ENCODE results near the gene LPP. TPM values are rescaled to one million over a fixed set of nuclear protein-coding genes. Genes with fewer than 3 reads are reported as not detected.

Gene LPP
- polyA plus RNA-seq, 1 donor (not counting 4 experiments of a cell fraction or from before 2014, with no cell fraction given): 16.0 TPM

DNA sequence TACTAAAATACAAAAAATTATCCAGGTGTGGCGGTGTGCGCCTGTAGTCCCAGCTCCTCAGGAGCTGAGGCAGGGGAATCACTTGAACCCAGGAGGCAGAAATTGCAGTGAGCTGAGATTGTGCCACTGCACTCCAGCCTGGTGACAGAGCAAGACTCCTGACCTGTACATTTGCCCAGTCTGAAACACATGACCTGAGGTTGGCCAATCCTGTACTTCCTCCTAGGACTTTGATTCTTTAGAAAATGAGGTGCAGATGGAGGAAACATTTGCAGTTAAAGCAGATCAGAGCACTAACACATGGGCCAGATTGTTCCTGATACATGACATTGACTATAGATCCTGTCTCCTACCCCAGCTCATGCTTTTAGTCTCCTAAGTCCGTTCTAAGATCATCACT, 28.9 kb upstream of the LPP start:
- no peak for DNase-seq (ENCODE audit: low read depth, low spot score)
- Histone ChIP-seq H3K9me3 (ENCODE audit: control insufficient read depth, low read depth, low read length) (no peaks in the 10 kb centered on the region), H3K9me1 (ENCODE audit: control insufficient read depth, extremely low read depth, insufficient read depth, low read length) (no peaks in the 10 kb centered on the region), H3K4me1 (ENCODE audit: control insufficient read depth, extremely low read depth, insufficient read depth, low read length) (no peaks in the 10 kb centered on the region), H3K4me3 (ENCODE audit: control insufficient read depth in 2 of 3, extremely low read depth in 1 of 3, insufficient read depth in 2 of 3, low read depth in 1 of 3, low read length in 3 of 3) (no peak overlapping the region), H2AFZ (ENCODE audit: control insufficient read depth, low read length) (no peak overlapping the region), H3K79me2 (ENCODE audit: control insufficient read depth, insufficient read depth, low read length) (no peaks in the 10 kb centered on the region), H3K9ac (ENCODE audit: control insufficient read depth, extremely low read depth, insufficient read depth, low read length) (no peak overlapping the region), H3K4me2 (ENCODE audit: control insufficient read depth, extremely low read depth, insufficient read depth, low read depth, low read length) (no peak overlapping the region), H3K36me3 (ENCODE audit: control insufficient read depth in 2 of 2, extremely low read depth in 1 of 2, insufficient read depth in 2 of 2, low read length in 2 of 2) (no peaks in the 10 kb centered on the region), H3K27me3 (ENCODE audit: control insufficient read depth, extremely low read depth, insufficient read depth, low read length) (peaks cover 3% of the 10 kb centered on the region), H4K20me1 (ENCODE audit: control insufficient read depth, extremely low read depth, insufficient read depth, low read length) (no peaks in the 10 kb centered on the region), H3K27ac (ENCODE audit: control insufficient read depth, insufficient read depth, low read length) (no peak overlapping the region)
- FAIRE-seq: no peak
- no peak for TF ChIP-seq EZH2 (IDR thresholded peaks at IDR 0.05; ENCODE audit: low read length)
- TF ChIP-seq, protein P1, sequence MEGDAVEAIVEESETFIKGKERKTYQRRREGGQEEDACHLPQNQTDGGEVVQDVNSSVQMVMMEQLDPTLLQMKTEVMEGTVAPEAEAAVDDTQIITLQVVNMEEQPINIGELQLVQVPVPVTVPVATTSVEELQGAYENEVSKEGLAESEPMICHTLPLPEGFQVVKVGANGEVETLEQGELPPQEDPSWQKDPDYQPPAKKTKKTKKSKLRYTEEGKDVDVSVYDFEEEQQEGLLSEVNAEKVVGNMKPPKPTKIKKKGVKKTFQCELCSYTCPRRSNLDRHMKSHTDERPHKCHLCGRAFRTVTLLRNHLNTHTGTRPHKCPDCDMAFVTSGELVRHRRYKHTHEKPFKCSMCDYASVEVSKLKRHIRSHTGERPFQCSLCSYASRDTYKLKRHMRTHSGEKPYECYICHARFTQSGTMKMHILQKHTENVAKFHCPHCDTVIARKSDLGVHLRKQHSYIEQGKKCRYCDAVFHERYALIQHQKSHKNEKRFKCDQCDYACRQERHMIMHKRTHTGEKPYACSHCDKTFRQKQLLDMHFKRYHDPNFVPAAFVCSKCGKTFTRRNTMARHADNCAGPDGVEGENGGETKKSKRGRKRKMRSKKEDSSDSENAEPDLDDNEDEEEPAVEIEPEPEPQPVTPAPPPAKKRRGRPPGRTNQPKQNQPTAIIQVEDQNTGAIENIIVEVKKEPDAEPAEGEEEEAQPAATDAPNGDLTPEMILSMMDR (optimal IDR thresholded peaks at IDR 0.05 in 1 of 3, IDR thresholded peaks at IDR 0.05 in 1 of 3, conservative IDR thresholded peaks at IDR 0.05 in 1 of 3; ENCODE audit: extremely low read depth in 1 of 3, insufficient read depth in 2 of 3, low read length in 3 of 3): no peak
- dilution Hi-C loops (cut with MboI; ENCODE audit: extremely low pct_ligation_motif_present, low sequenced_read_pairs): no loop called here

DNA sequence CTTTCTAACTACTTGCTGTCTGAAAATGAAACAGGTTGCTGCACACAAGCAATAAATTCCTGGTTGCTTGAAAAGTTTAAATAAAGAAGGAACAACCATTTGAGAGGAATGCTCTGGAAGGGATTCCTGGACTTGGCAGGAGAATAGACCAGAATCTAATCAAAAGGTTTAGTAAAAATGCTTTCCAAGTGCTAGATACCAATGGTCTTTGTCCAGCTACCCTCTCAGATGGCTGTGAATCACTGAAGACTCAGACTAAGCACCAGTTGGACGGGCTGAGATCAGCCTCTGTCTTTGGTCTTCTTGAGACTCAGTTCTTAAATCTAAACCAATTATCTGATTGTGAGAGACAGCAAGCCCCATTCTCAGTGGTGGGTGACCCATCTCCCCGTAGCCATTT, 27.7 kb upstream of the LPP start:
- no peak for FAIRE-seq
- no peak for TF ChIP-seq EZH2 (IDR thresholded peaks at IDR 0.05; ENCODE audit: low read length)
- TF ChIP-seq, protein P1 (optimal IDR thresholded peaks at IDR 0.05 in 1 of 3, IDR thresholded peaks at IDR 0.05 in 1 of 3, conservative IDR thresholded peaks at IDR 0.05 in 1 of 3; ENCODE audit: extremely low read depth in 1 of 3, insufficient read depth in 2 of 3, low read length in 3 of 3): no peak

More for the DNA sequence above, 27.7 kb upstream of the LPP start:
- no peaks in the 10 kb centered on the region for H3K79me2 ChIP-seq (ENCODE audit: control insufficient read depth, insufficient read depth, low read length)
- no peaks in the 10 kb centered on the region for H3K36me3 ChIP-seq (ENCODE audit: control insufficient read depth in 2 of 2, extremely low read depth in 1 of 2, insufficient read depth in 2 of 2, low read length in 2 of 2)
- dilution Hi-C loops (cut with MboI; ENCODE audit: extremely low pct_ligation_motif_present, low sequenced_read_pairs): no loop called here
- no peak for DNase-seq (ENCODE audit: low read depth, low spot score)
- H3K27me3 ChIP-seq (ENCODE audit: control insufficient read depth, extremely low read depth, insufficient read depth, low read length): no peaks in the 10 kb centered on the region
- no peak overlapping the region for H3K27ac ChIP-seq (ENCODE audit: control insufficient read depth, insufficient read depth, low read length)
- no peak overlapping the region for H3K4me2 ChIP-seq (ENCODE audit: control insufficient read depth, extremely low read depth, insufficient read depth, low read depth, low read length)
- H3K9me1 ChIP-seq (ENCODE audit: control insufficient read depth, extremely low read depth, insufficient read depth, low read length): no peaks in the 10 kb centered on the region
- no peak overlapping the region for H3K9ac ChIP-seq (ENCODE audit: control insufficient read depth, extremely low read depth, insufficient read depth, low read length)
- no peaks in the 10 kb centered on the region for H4K20me1 ChIP-seq (ENCODE audit: control insufficient read depth, extremely low read depth, insufficient read depth, low read length)
- H3K4me3 ChIP-seq (ENCODE audit: control insufficient read depth in 2 of 3, extremely low read depth in 1 of 3, insufficient read depth in 2 of 3, low read depth in 1 of 3, low read length in 3 of 3): no peak overlapping the region
- no peak overlapping the region for H2AFZ ChIP-seq (ENCODE audit: control insufficient read depth, low read length)
- no peaks in the 10 kb centered on the region for H3K4me1 ChIP-seq (ENCODE audit: control insufficient read depth, extremely low read depth, insufficient read depth, low read length)
- no peaks in the 10 kb centered on the region for H3K9me3 ChIP-seq (ENCODE audit: control insufficient read depth, low read depth, low read length)

Data from keratinocyte (primary cell).